CD4-positive, alpha-beta T cell treated with Interleukin-6 for 4 hours (primary cell): Measurements from ENCODE around the gene POLN.
A peak's percentile ranks its signal among the peaks of the same experiment; 100 is the strongest.

Source experiments
- DNase-seq: peaks from one replicate; pipeline ENCODE4 v3.0.0-alpha.2; 2020; ENCODE audit warnings: mixed read lengths

The POLN gene

DNA sequence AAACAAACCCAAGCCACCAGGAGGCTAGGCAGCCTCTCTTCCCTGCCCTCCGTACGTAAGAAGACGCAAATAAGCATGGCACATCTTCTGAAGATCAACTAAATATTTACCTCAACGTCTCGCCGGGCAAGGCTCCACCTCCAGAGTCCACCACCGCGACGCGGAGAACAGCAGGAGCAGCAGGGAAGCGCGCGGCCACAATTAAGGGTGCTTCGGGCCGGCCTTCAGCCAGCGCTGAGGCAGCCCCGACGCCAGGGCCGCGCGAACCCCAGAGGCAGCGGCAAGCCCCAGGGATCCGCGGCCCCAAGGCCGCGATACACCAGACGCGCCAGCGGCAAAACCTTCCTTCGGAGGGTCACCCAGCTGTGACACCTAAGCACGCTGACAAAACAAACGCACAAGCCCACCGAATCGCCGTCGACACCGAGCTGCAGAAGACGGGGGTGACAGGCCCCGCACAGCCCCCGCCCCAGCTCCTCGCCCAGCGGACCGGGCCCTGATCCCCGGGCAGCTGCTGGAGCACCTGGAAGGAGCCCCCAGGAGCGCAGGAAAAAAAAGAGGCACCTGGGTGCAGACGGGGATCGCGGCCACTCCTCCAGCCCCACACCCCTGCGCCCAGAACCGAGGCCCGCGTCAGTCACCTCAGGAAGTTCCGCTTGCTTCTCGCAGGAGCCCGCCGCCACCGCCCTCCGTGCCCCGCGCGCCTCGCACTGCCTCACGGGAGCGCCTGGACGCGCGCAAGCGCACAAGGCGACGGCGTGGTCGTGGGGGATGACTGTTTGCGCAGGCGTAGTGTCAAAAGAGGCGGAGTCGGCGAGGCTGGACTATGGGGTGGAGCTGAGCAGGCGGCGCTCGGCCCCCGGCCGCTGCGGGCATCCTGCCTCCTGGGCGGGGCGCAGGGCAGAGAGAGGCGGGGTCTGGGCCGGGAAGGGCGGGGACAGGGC, at the start of gene POLN, which contains the start of gene HAUS3:
Gene POLN (minus strand): TSS at position 712 of the 944 bp plus-strand sequence. CDS start 12,890 bp downstream, outside the sequence.
Gene HAUS3 (minus strand): TSS at position 712 of the 944 bp plus-strand sequence. CDS start 1,175 bp downstream, outside the sequence.
- DNase-seq = peak; percentile 99

GRCh38 chr4:2290974-2291704, 49.2 kb upstream of the POLN start:
- peak; percentile 82 for DNase-seq

- no peak for DNase-seq
Observed at GRCh38 chr4:2290488-2290887, 48.6 kb upstream of the POLN start.

GRCh38 chr4:2289955-2290333, 48.0 kb upstream of the POLN start:
- DNase-seq = no peak

GRCh38 chr4:2289311-2289954, 47.5 kb upstream of the POLN start:
- DNase-seq = no peak

GRCh38 chr4:2288051-2288541, 46.2 kb upstream of the POLN start:
- DNase-seq = no peak

DNA sequence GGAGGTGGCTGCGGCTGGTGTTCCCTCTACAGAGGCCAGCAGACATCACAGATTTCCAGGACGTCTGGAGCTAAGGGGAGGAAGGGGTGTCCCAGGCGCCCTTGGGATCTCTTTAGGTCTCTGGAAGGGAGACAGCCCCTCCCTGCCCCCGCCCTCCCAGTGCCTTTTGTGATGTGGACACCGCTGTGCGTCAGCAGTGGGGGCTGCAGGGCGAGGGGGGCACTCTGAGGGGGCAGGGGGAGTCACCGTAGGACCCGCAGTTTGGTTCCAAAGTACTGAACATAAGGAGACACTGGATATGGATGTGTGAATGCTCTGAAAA, 45.6 kb upstream of the POLN start:
- no peak for DNase-seq

DNA sequence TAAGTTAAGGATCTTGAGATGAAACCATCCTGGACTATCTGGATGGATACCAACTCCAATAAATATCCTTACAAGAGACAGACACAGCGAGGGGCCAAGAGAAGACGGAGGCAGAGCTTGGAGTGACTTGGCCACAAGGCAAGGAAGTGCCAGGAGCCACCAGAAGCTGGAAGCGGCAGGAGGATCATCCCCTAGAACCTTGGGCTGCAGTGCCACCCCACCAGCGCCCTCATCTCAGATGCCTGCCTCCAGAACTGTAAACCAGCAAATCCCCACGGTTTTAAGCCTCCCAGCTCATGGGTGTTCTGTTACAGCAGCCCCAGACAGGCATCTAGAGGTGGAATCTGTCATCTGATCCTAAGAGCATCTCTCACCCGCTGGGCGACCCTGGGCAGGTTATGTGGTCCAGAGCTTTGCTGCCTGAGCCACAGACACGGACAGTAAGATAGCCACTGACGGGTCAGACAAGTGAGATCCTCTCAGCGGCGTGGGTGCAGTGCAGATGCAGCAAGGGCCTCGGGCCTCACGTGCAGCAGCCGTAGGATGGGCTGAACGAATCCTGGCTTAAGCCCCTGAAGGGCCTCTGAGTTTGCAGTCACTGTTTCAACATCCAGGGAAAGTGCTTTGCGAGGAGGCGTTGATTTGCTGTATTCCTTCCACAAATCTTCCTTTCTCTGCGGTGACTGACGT, 45.1 kb upstream of the POLN start:
- DNase-seq = no peak

GRCh38 chr4:2285613-2286381, 43.9 kb upstream of the POLN start:
- DNase-seq = no peak

- DNase-seq = no peak
Observed at GRCh38 chr4:2284934-2285612, 43.2 kb upstream of the POLN start.

DNA sequence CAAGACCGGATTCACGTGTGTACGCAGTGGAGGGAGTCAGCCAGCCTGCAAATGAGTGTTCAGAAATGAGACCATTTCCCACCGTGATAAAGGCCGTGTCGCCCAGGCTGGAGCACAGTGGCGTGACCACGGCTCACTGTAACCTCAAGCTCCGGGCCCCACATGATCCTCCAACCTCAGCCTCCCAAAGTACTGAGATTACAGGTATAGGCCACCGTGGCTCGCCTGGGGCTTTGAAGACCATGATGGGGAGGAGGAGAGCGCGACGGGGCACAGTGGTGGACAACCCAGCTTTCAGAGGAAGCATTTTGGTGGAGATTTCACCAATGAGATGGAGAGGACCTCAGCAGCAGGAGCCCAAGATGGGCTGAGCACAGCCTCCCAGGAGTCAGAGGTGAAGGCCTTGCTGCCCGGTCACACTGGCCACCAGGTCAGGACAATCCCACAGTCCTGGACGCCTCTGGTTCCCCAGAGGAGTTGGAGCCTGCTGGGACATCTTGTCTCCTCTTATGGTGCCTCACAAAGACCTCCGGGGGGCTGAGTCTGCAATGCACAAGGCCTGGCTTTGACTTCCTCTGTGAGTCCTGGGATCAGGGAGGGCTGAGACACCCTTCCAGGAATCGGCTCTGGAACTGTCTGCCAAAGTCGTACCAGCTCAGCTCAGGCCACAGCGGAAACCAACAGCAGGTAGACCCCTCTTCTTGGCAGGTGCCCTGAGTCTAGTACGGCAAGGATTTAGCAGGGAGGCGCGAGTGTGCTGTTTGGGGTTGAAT, 42.4 kb upstream of the POLN start:
- no peak for DNase-seq

- DNase-seq = no peak
Observed at GRCh38 chr4:2283199-2283711, 41.3 kb upstream of the POLN start.

- peak; percentile 86 for DNase-seq
Observed at GRCh38 chr4:2281575-2282343, 39.8 kb upstream of the POLN start.

DNA sequence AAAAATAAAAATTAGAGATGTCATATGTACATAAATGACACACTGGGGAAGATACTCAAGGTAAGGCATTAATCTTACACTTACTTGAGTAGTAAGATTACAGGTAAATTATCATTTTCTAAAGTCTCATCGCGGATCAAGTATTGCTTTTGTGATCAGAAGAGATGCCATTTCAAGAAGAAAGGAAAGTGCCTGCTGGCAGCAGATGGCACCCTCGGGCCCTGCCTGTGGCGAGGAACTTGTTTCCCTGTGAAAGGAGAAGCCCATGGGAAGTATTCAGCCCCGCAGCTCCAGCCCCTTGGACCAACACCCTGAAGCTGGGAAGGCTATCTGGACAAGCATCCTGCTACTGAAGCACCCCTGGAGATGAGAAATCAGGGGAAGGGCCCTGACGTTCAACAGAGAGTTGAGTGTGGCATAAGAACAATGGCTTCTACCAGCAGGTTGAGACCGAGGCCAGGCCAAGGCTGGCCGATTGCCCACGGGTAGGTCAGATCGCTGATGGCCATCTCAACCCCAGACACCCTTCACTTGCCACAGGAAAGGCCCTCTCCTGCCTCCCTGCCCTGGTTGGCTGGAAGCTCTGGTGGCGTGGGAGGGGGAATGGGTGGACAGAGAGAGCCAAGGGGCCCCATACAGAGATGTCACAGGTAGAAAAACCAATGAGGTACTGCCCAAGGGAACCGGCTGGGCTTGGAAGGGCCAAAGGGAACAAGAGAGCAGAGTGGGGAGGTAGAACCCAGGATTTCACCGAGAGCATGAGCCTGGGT, 38.8 kb upstream of the POLN start:
- peak; percentile 22 for DNase-seq

DNA sequence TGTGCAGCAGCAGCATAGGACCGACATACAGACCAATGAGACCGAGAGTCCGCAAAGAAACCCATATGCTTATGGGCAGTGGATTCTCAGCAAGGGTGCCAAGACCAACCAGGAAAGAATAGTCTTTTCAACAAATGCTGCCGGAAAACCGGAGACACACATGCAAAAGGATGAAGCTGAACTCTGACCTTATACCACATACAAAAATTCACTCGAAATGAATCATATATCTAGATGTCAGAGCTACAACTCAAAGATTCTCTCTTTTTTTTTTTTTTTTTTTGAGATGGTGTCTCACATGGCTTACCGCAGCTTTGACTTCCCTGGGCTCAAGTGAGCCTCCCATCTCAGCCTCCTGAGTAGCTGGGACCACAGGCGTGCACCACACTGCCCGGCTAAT, 36.0 kb upstream of the POLN start:
- DNase-seq = no peak

GRCh38 chr4:2276581-2277325, 34.8 kb upstream of the POLN start:
- no peak for DNase-seq

DNA sequence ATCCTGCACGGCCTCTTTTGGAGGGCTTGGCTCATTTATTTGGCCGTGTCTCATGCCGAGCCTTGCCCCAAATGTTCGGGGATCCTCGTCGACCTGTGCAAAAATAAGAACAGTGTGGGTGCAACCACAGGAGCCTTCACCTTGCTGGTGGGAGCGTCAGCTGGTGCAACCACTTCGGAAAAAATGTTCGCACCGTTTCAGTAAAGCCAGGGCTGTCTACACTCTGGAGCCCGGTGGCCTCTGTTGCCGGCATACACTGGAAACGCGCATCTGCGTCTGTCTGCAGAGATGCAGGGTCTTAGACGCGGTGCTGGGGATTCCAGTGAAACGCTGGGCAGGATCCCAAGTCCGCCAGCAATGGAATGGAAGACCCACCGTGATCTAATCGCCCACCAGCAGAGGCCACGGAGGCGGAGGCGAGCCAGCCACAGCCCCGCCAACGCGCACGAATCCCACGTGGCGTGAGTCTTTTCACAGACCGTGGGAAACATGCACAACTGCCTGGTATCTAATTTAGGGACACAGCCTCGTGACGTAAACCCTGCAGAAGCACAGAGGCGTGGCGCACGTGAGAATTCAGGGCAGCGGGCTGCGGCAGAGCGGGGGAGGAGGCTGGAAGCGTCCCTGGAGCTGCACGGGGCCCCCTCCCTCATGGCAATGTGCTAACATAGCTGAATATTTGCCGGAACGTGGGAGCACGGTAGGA, 33.8 kb upstream of the POLN start:
- DNase-seq = no peak
